Activated CD4-positive, alpha-beta T cell treated with anti-CD3 and anti-CD28 coated beads, Interleukin-2, Interleukin-4, amounts not matched to agents 100 ng/mL and 50 ng/mL, durations not matched to agents 16 hours and 8 hours (primary cell): Measurements from ENCODE around the gene MAGEA8.
"Not testable (repeated sequence)": the region's sequence is repeated elsewhere in the genome, so short reads cannot be mapped to it uniquely, and the experiment has no call there.

Experiments used
- DNase-seq: peaks from one replicate; pipeline ENCODE4 v3.0.0-alpha.2; 2020; ENCODE audit warnings: low spot score

Gene MAGEA8

GRCh38 chrX:149903889-149904748 is 23.1 kb downstream of the MAGEA8 start:
- no peak for DNase-seq

- no peak for DNase-seq
Measured at GRCh38 chrX:149908308-149908707, 27.3 kb downstream of the MAGEA8 start.

- no peak for DNase-seq
Measured at GRCh38 chrX:149908727-149909126, 27.7 kb downstream of the MAGEA8 start.

DNA sequence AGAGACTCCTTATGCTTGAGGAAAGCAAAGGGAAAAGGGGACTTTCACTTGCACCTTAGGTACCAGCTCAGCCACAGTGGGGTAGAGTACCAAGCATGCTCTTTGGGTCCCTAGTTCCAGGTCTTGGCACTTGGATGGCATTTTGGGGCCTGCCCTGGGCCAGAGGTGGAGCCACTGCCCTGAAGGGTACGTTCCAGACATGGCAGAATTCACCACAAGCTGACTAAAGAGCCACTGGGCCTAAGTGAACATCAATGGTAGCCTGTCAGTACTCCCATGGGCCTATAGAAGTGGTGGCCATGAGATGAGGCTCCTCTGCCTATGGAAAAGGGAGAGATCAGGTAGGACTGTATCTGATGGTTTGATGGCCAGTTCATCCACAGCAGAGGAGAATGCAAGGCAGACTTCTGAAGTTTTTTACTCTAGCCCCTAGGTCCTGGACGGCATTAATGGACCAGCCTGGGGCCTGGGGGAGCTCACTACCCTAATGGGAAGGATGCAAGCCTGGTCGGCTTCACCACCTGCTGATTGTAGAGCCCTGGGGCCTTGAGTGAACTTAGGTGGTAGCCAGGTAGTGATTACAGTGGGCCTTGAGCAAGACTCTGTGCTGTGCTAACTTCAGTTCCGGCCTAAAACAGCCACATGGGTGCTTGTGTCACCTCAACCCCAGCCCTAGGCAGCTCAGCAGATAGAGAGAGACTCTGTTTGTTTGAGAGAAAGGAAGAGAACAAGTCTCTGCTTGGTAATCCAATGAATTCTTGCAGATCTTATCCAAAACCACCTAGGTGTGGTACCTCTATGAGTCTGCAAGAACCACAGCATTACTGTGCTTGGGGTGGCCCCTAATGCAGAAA is 28.6 kb downstream of the MAGEA8 start:
- peak; percentile 46 for DNase-seq

- DNase-seq, result no peak
Measured at GRCh38 chrX:149910178-149910695, 29.3 kb downstream of the MAGEA8 start.

GRCh38 chrX:149916745-149917392 is 35.9 kb downstream of the MAGEA8 start:
- DNase-seq, result no peak

- DNase-seq, result not testable (repeated sequence)
Measured at GRCh38 chrX:149923836-149924235, 42.9 kb downstream of the MAGEA8 start.

DNA sequence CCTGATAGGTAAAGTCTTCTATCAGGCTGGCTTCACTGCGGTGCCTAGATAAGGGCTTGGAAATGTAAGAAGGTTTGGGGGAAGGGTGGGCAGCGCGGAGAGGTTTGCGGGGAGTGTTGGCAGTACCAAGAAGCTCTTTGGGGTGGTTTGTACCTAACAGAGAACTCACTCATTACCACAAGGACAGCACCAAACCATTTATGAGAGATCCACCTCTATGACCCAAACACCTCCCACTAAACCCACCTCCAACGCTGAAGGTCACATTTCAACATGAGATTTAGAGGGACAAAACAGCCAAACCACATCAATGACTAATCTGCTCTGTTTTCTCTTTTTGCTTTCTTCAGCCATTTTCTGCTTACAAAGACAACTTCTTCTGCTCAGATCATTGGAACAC is 43.5 kb downstream of the MAGEA8 start:
- not testable (repeated sequence) for DNase-seq

- DNase-seq, result not testable (repeated sequence)
Measured at GRCh38 chrX:149927245-149927963, 46.4 kb downstream of the MAGEA8 start.

DNA sequence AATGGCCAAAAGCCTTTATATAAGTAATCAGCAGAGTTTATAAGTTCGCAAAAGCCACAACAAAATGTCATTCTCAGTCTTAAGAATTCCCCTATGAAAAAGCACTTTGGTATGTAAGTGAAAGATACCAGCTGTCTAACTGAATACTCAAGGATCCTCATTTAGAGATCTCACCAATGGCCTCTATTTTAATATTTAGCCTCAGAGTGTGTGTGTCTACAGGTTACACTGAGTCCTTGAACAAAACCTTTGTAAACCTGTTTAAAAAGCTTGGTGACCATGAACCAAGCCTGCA is 46.9 kb downstream of the MAGEA8 start:
- not testable (repeated sequence) for DNase-seq

DNA sequence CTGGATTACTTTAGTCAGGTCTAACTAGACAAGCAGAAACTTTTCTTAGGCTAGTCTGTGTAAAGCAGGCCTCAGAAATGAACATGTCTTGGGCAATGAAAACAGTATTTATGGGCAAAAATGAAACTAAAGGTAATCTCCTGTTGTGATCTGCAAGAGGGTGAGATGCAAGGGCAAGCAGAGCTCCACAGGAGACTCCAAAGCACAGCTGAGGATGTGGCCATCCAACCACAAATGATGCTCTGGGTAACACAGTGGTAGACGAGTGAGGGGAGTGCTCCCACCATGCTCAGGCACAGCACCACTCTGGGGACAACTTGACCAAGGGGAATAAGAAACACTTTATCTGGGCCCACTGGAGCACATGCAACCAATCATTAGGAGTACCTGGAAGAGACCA is 47.7 kb downstream of the MAGEA8 start:
- DNase-seq, result not testable (repeated sequence)

- not testable (repeated sequence) for DNase-seq
Measured at GRCh38 chrX:149929400-149929799, 48.4 kb downstream of the MAGEA8 start, which contains the start of gene HSFX4. Gene HSFX4, plus strand, starts transcription at chrX:149929573. Its CDS starts 72 bp downstream, at chrX:149929645.

- DNase-seq, result not testable (repeated sequence)
Measured at GRCh38 chrX:149931355-149931754, 50.4 kb downstream of the MAGEA8 start.

DNA sequence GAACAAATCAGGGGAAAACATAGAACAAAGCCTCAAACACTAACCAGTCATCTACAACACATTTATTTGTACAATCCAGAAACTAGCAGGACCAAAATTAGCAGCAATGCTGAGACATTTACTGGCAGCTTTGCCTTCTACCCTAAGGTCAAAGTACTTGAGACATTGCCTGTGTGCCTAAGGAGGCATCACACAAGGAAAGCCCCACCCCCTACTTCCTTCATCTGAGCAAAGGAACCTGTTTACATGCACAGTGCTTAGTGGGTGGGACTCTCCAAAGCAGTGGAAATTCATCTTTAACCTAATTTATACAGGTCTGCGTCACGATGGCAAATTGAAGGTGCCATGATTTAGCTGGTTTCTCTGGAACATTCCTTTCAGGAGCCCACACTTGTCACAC is 51.2 kb downstream of the MAGEA8 start:
- not testable (repeated sequence) for DNase-seq

- not testable (repeated sequence) for DNase-seq
Measured at GRCh38 chrX:149932970-149933369, 52.0 kb downstream of the MAGEA8 start.

GRCh38 chrX:149933547-149933946 is 52.6 kb downstream of the MAGEA8 start:
- DNase-seq, result not testable (repeated sequence)
